H9 (cell line): ENCODE measurements around the gene SETBP1. TPM values are rescaled to one million over a fixed set of nuclear protein-coding genes. Genes with fewer than 3 reads are reported as not detected.

Experiments
- DNase-seq: peaks from one replicate; pipeline ENCODE4 v3.0.0-alpha.2; 2017
- H2AFZ ChIP-seq: one replicate; pipeline ENCODE4 v1.6.1; 2013; ENCODE audit warnings: mild to moderate bottlenecking, low read length, control low read depth, moderate library complexity
- H2AK5ac ChIP-seq: 2 replicates; pipeline ENCODE4 v1.6.1; 2013; ENCODE audit warnings: low read length, control low read depth, mixed read lengths; ENCODE audit not compliant: insufficient read length
- H2BK120ac ChIP-seq: one replicate; pipeline ENCODE4 v1.6.1; 2013; ENCODE audit warnings: low read depth, mild to moderate bottlenecking, low read length, control low read depth, inconsistent platforms; ENCODE audit not compliant: poor library complexity, severe bottlenecking
- H2BK12ac ChIP-seq: 2 replicates; pipeline ENCODE4 v1.6.1; 2013; ENCODE audit warnings: low read length, control low read depth, mixed read lengths, low read depth; ENCODE audit not compliant: insufficient read length
- H2BK15ac ChIP-seq: 2 replicates; pipeline ENCODE4 v1.6.1; 2013; ENCODE audit warnings: low read depth, low read length, control low read depth
- H2BK20ac ChIP-seq: one replicate; pipeline ENCODE4 v1.6.1; 2013; ENCODE audit warnings: low read depth, mild to moderate bottlenecking, low read length, control low read depth, inconsistent platforms; ENCODE audit not compliant: poor library complexity, severe bottlenecking
- H2BK5ac ChIP-seq: 2 replicates; pipeline ENCODE4 v1.6.1; 2013; ENCODE audit warnings: low read length, control low read depth, mixed read lengths; ENCODE audit not compliant: insufficient read length
- H3K14ac ChIP-seq: 2 replicates; pipeline ENCODE4 v1.6.1; 2013; ENCODE audit warnings: low read length, control low read depth; ENCODE audit not compliant: insufficient read depth
- H3K18ac ChIP-seq: 2 replicates; pipeline ENCODE4 v1.6.1; 2013; ENCODE audit warnings: low read depth, mild to moderate bottlenecking, mixed read lengths, low read length, control low read depth; ENCODE audit not compliant: insufficient read length
- H3K23ac ChIP-seq: 2 replicates; pipeline ENCODE4 v1.6.1; 2013; ENCODE audit warnings: low read length, control low read depth, mixed read lengths, low read depth; ENCODE audit not compliant: insufficient read length
- H3K23me2 ChIP-seq: 2 replicates; pipeline ENCODE4 v1.6.1; 2013; ENCODE audit warnings: low read depth, mild to moderate bottlenecking, mixed read lengths, low read length, control low read depth; ENCODE audit not compliant: insufficient read length, poor library complexity, severe bottlenecking
- H3K27ac ChIP-seq: 2 replicates; pipeline ENCODE4 v1.5.1; 2013; ENCODE audit warnings: low read length, control low read depth, mixed read lengths, low read depth; ENCODE audit not compliant: insufficient read length
- H3K27me3 ChIP-seq: 2 replicates; pipeline ENCODE4 v1.6.1; 2013; ENCODE audit warnings: low read length, control low read depth, inconsistent platforms; ENCODE audit not compliant: insufficient read depth
- H3K4ac ChIP-seq: 2 replicates; pipeline ENCODE4 v1.6.1; 2013; ENCODE audit warnings: low read depth, mild to moderate bottlenecking, control low read depth, inconsistent platforms, low read length, moderate library complexity
- H3K4me1 ChIP-seq: 2 replicates; pipeline ENCODE4 v1.6.1; 2013; ENCODE audit warnings: low read length, control low read depth, inconsistent platforms; ENCODE audit not compliant: insufficient read depth
- H3K4me2 ChIP-seq: 2 replicates; pipeline ENCODE4 v1.6.1; 2013; ENCODE audit warnings: low read length, control low read depth, mixed read lengths; ENCODE audit not compliant: insufficient read length, insufficient read depth
- H3K56ac ChIP-seq: 2 replicates; pipeline ENCODE4 v1.6.1; 2013; ENCODE audit warnings: low read depth, mild to moderate bottlenecking, mixed read lengths, low read length, control low read depth; ENCODE audit not compliant: insufficient read length
- H3K79me1 ChIP-seq: 2 replicates; pipeline ENCODE4 v1.6.1; 2013; ENCODE audit warnings: low read depth, mild to moderate bottlenecking, moderate library complexity, low read length, control low read depth, inconsistent platforms; ENCODE audit not compliant: insufficient read depth, poor library complexity, severe bottlenecking
- H3K79me2 ChIP-seq: 2 replicates; pipeline ENCODE4 v1.6.1; 2013; ENCODE audit warnings: low read length, control low read depth, inconsistent platforms; ENCODE audit not compliant: insufficient read depth
- H3K9ac ChIP-seq: 2 replicates; pipeline ENCODE4 v1.6.1; 2013; ENCODE audit warnings: low read length, control low read depth, mixed read lengths; ENCODE audit not compliant: insufficient read length; ENCODE audit errors: extremely low read depth
- H3K9me3 ChIP-seq: one replicate; pipeline ENCODE4 v1.6.1; 2013; ENCODE audit warnings: low read depth, low read length, inconsistent platforms; ENCODE audit not compliant: control insufficient read depth
- H3T11ph ChIP-seq: one replicate; pipeline ENCODE4 v1.6.1; 2013; ENCODE audit warnings: mild to moderate bottlenecking, low read length, control low read depth, inconsistent platforms
- H4K20me1 ChIP-seq: one replicate; pipeline ENCODE4 v1.6.1; 2013; ENCODE audit not compliant: control insufficient read depth, insufficient read length, insufficient read depth
- H4K5ac ChIP-seq: 2 replicates; pipeline ENCODE4 v1.6.1; 2013; ENCODE audit warnings: low read depth, mild to moderate bottlenecking, mixed read lengths, low read length, control low read depth; ENCODE audit not compliant: insufficient read length
- H4K8ac ChIP-seq: replicated peaks from 2 replicates; pipeline ENCODE4 v1.6.1; 2013; ENCODE audit warnings: low read length, control low read depth, mixed read lengths, low read depth; ENCODE audit not compliant: insufficient read length
- H4K91ac ChIP-seq: 2 replicates; pipeline ENCODE4 v1.6.1; 2013; ENCODE audit warnings: low read depth, mild to moderate bottlenecking, moderate library complexity, mixed read lengths, low read length, control low read depth; ENCODE audit not compliant: insufficient read length
- H3K27ac Mint-ChIP-seq, 3 experiments: 2 replicates in 2 of 3; 3 replicates in 1 of 3; pipeline ENCODE4 v1.8.0; 2020 to 2021; ENCODE audit warnings: mixed read lengths in 3 of 3, mild to moderate bottlenecking in 1 of 3, moderate library complexity in 1 of 3
- H3K27me3 Mint-ChIP-seq: 2 replicates; pipeline ENCODE4 v1.8.0; 2021; ENCODE audit warnings: low read depth, mild to moderate bottlenecking, moderate library complexity, mixed read lengths
- H3K36me3 Mint-ChIP-seq, 3 experiments: 2 replicates in 2 of 3; 3 replicates in 1 of 3; pipeline ENCODE4 v1.8.0; 2020 to 2021; ENCODE audit warnings: low read depth in 3 of 3, mixed read lengths in 3 of 3; ENCODE audit not compliant: insufficient read depth in 1 of 3
- H3K4me1 Mint-ChIP-seq, 2 experiments: 2 replicates each; pipeline ENCODE4 v1.8.0; 2020; ENCODE audit warnings: mixed read lengths in 2 of 2
- H3K4me3 Mint-ChIP-seq, 2 experiments: 2 replicates in 1 of 2; 3 replicates in 1 of 2; pipeline ENCODE4 v1.8.0; 2020 to 2021; ENCODE audit warnings: mild to moderate bottlenecking in 2 of 2, mixed read lengths in 2 of 2, moderate library complexity in 1 of 2
- H3K9me3 Mint-ChIP-seq, 2 experiments: 2 replicates in 1 of 2; 3 replicates in 1 of 2; pipeline ENCODE4 v1.8.0; 2020; ENCODE audit warnings: mild to moderate bottlenecking in 2 of 2, mixed read lengths in 2 of 2, moderate library complexity in 1 of 2
- CTCF ChIP-seq: fragments of 200-600 bp; sonication (generic); conservative IDR thresholded peaks from 3 replicates; pipeline ENCODE4 v1.8.0; 2021; ENCODE audit warnings: antibody characterized with exemption, mild to moderate bottlenecking
- WGBS: extraction: QIAGEN DNeasy Blood & Tissue Kit; methylation state at CpG from one replicate; pipeline ENCODE4 v1.1.7; 2013; ENCODE audit warnings: missing lambda C conversion rate, low lambda C conversion rate, mixed read lengths; ENCODE audit not compliant: insufficient read length; ENCODE audit errors: extremely low coverage; 5-methylcytosine and 5-hydroxymethylcytosine counted together
- total RNA-seq: library from RNA; stranded (reverse); gene quantifications from 2 replicates; pipeline ENCODE4 v1.2.1, GENCODE V29; 2021

SETBP1 gene
- total RNA-seq, 1 experiment from 2014 or later: 4.6 TPM

- Histone ChIP-seq H3K56ac (no peak overlapping the region), H4K8ac (no peak overlapping the region), H3K4ac (no peak overlapping the region), H4K5ac (no peak overlapping the region), H2BK120ac (no peak overlapping the region), H3K79me1 (no peaks in the 10 kb centered on the region), H3K9me3 (no peaks in the 10 kb centered on the region), H4K91ac (no peak overlapping the region), H3K14ac (no peak overlapping the region), H3K4me1 (no peaks in the 10 kb centered on the region), H2BK5ac (no peak overlapping the region), H3K23me2 (no peaks in the 10 kb centered on the region), H3K4me2 (no peak overlapping the region), H3K27ac (no peak overlapping the region), H3K79me2 (no peaks in the 10 kb centered on the region), H3K27me3 (no peaks in the 10 kb centered on the region), H4K20me1 (no peaks in the 10 kb centered on the region), H2AK5ac (no peak overlapping the region), H2AFZ (no peak overlapping the region), H2BK20ac (no peak overlapping the region), H3K18ac (no peak overlapping the region), H3K9ac (no peak overlapping the region), H3K23ac (no peak overlapping the region), H3T11ph (no peak overlapping the region), H2BK12ac (no peak overlapping the region), H2BK15ac (no peak overlapping the region)
- H3K9me3 Mint-ChIP-seq: no peaks in the 10 kb centered on the region
- no peak for TF ChIP-seq CTCF
- no CpG with 5 or more reads among the region's 14 CpGs for WGBS
- H3K27ac Mint-ChIP-seq: no peak overlapping the region
- H3K4me1 Mint-ChIP-seq: peaks cover 9 to 11% of the 10 kb centered on the region in 2 experiments
- peaks cover 44% of the 10 kb centered on the region for H3K27me3 Mint-ChIP-seq
- DNase-seq: no peak
- no peak overlapping the region; a peak in 1 of 5 replicates for H3K4me3 Mint-ChIP-seq
- peaks cover 14 to 27% (median 15%) of the 10 kb centered on the region in 3 experiments for H3K36me3 Mint-ChIP-seq
Observed at GRCh38 chr18:44951748-44952147, 271.1 kb downstream of the SETBP1 start.
